K562 (cell line): ENCODE results near the gene EIF3K. TPM values are rescaled to one million over a fixed set of nuclear protein-coding genes. Genes with fewer than 3 reads are reported as not detected.

Experiments used
- DNMT1 ChIP-seq: fragments of 450-650 bp; IDR thresholded peaks from 2 replicates; pipeline ENCODE4 v1.6.1; 2016; ENCODE audit warnings: antibody characterized with exemption, mild to moderate bottlenecking
- JUNB ChIP-seq: fragments of 450-650 bp; formaldehyde crosslinking; conservative IDR thresholded peaks from 2 replicates; pipeline ENCODE4 v1.4.0; 2020; ENCODE audit warnings: mild to moderate bottlenecking
- NFE2L1 ChIP-seq: fragments of 450-650 bp; IDR thresholded peaks from 2 replicates; pipeline ENCODE4 v1.6.1; 2016; ENCODE audit warnings: missing genetic modification characterization, low read depth, mild to moderate bottlenecking, missing compliant biosample characterization, moderate library complexity, borderline replicate concordance
- NR2C2 ChIP-seq, 2 experiments: fragments of 200-800 bp in 1 of 2; sonication (Bioruptor generic) in 1 of 2; sonication (generic) in 1 of 2; formaldehyde crosslinking in 1 of 2; IDR thresholded peaks; 2 replicates each; pipeline versions ENCODE4 v1.6.1 to v1.8.0; 2016 to 2022; ENCODE audit warnings: mild to moderate bottlenecking in 1 of 2, missing compliant biosample characterization in 1 of 2, missing genetic modification characterization in 1 of 2, missing genetic modification reagents in 1 of 2
- NUFIP1 ChIP-seq: fragments of 450-650 bp; IDR thresholded peaks from 2 replicates; pipeline ENCODE4 v1.6.1; 2018; ENCODE audit not compliant: partially characterized antibody
- RUNX1 ChIP-seq: sonication (generic); IDR thresholded peaks from 2 replicates; pipeline ENCODE4 v1.6.1; 2016; ENCODE audit warnings: antibody characterized with exemption, low read depth
- SMARCB1 ChIP-seq: IDR thresholded peaks from 2 replicates; pipeline ENCODE4 v1.6.1; 2011; ENCODE audit warnings: improper control_type of control experiment, low read depth; ENCODE audit not compliant: insufficient read length
- STAG1 ChIP-seq: sonication (generic); formaldehyde crosslinking; IDR thresholded peaks from 2 replicates; pipeline ENCODE4 v1.5.0; 2020; ENCODE audit warnings: missing genetic modification reagents, borderline replicate concordance
- THRA ChIP-seq: fragments of 450-650 bp; IDR thresholded peaks from 2 replicates; pipeline ENCODE4 v1.6.1; 2017; ENCODE audit warnings: mild to moderate bottlenecking, moderate library complexity
- polyA plus RNA-seq, 8 experiments: library from polyadenylated mRNA; depleted of rRNA in 4 of 8; stranded (reverse) in 5 of 8; unstranded in 3 of 8; fragments of >200 nt; fragmentation: Nextera tagmentation in 2 of 8; fragmentation: Illumina TruSeq in 1 of 8; extraction: Ambion mirVana in 2 of 8; extraction: Trizol in 1 of 8; gene quantifications; 2 replicates each; pipeline versions ENCODE4 v1.2.1 to v1.2.3, GENCODE V29; 2011 to 2014; ENCODE audit warnings: inconsistent platforms in 1 of 8, missing spikeins in 1 of 8
- total RNA-seq, 7 experiments: library from RNA; depleted of rRNA in 6 of 7; stranded (reverse); fragments of >200 nt in 6 of 7; fragmentation: Illumina TruSeq in 2 of 7; extraction: Trizol in 2 of 7; gene quantifications; 2 replicates each; pipeline versions ENCODE4 v1.2.1 to v1.2.3, GENCODE V29; 2011 to 2021; ENCODE audit warnings: low replicate concordance in 1 of 7
- TF ChIP-seq, protein P1 (sequence below): fragments of 450-650 bp; IDR thresholded peaks from 2 replicates; pipeline ENCODE4 v1.6.1; 2016; ENCODE audit warnings: missing biosample characterization, missing genetic modification characterization
- TF ChIP-seq, protein P2 (sequence below): fragments of 450-650 bp; IDR thresholded peaks from one replicate; pipeline ENCODE4 v1.6.1; 2018; ENCODE audit warnings: mild to moderate bottlenecking, moderate library complexity; ENCODE audit not compliant: partially characterized antibody

EIF3K gene
- total and polyA plus RNA-seq, 9 of the 15 experiments (the other 6 are each of a cell fraction or from before 2014, with no cell fraction given) = 387 to 1,827 (median 733) TPM

GRCh38 chr19:38617764-38618589 is 1.0 kb upstream of the EIF3K start, which contains the start of gene MAP4K1 (continued):
- TF ChIP-seq RUNX1 (no peak), JUNB (no peak), NFE2L1 (no peak), STAG1 (CRISPR knock-in tag) (0 out of 2 replicates have a peak, but pooled peaks have one; percentile 5), NUFIP1 (no peak), SMARCB1 (no peak), THRA (no peak), NR2C2 (CRISPR knock-in tag; IDR thresholded peaks at IDR 0.05) (0 out of 2 replicates have a peak, but pooled peaks have one; percentile 8), NR2C2 (tag; IDR thresholded peaks at IDR 0.05) (no peak), DNMT1 (no peak)
- TF ChIP-seq, protein P1, sequence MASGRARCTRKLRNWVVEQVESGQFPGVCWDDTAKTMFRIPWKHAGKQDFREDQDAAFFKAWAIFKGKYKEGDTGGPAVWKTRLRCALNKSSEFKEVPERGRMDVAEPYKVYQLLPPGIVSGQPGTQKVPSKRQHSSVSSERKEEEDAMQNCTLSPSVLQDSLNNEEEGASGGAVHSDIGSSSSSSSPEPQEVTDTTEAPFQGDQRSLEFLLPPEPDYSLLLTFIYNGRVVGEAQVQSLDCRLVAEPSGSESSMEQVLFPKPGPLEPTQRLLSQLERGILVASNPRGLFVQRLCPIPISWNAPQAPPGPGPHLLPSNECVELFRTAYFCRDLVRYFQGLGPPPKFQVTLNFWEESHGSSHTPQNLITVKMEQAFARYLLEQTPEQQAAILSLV (tag) = no peak
- TF ChIP-seq, protein P2, sequence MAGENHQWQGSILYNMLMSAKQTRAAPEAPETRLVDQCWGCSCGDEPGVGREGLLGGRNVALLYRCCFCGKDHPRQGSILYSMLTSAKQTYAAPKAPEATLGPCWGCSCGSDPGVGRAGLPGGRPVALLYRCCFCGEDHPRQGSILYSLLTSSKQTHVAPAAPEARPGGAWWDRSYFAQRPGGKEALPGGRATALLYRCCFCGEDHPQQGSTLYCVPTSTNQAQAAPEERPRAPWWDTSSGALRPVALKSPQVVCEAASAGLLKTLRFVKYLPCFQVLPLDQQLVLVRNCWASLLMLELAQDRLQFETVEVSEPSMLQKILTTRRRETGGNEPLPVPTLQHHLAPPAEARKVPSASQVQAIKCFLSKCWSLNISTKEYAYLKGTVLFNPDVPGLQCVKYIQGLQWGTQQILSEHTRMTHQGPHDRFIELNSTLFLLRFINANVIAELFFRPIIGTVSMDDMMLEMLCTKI = no peak
